G401 (cell line): ENCODE data around the gene COPG1. TPM values are rescaled to one million over a fixed set of nuclear protein-coding genes. Genes with fewer than 3 reads are reported as not detected.

ENCODE experiments used
- DNase-seq: peaks from one replicate; pipeline ENCODE4 v3.0.0-alpha.2; 2015; ENCODE audit warnings: low spot score
- in situ Hi-C: cut with HindIII; loops from 2 replicates; pipeline ENCODE4 v1.10.0; 2016; ENCODE audit warnings: low sequenced_read_pairs, mixed read lengths
- total RNA-seq: library from RNA; depleted of rRNA; stranded (reverse); fragments of >200 nt; shearing (Covaris generic); gene quantifications from 2 replicates; pipeline ENCODE4 v1.2.3, GENCODE V29; 2014

Gene COPG1
- total RNA-seq, 1 experiment from 2014 or later = 68.0 TPM

- in situ Hi-C loops = no loop called here
- no peak for DNase-seq
Measured at GRCh38 chr3:129271674-129272073, 22.3 kb downstream of the COPG1 start.

- no peak for DNase-seq
- in situ Hi-C loops = no loop called here
Measured at GRCh38 chr3:129276385-129276784, 27.0 kb downstream of the COPG1 start.

GRCh38 chr3:129277829-129278271, 28.4 kb downstream of the COPG1 start:
- in situ Hi-C loops = no loop called here

GRCh38 chr3:129278439-129278965, 29.1 kb downstream of the COPG1 start, which contains the start of gene HMCES:
HMCES (plus strand) TSS chr3:129278870; CDS start chr3:129279733, 863 bp downstream.
- DNase-seq = peak; percentile 91
- in situ Hi-C loops = no loop called here

More at GRCh38 chr3:129277829-129278271, 28.4 kb downstream of the COPG1 start:
- DNase-seq = peak; percentile 16

- in situ Hi-C loops = no loop called here
- peak; percentile 31 for DNase-seq
Measured at GRCh38 chr3:129278966-129279906, 29.8 kb downstream of the COPG1 start.

GRCh38 chr3:129280183-129280582, 30.8 kb downstream of the COPG1 start:
- in situ Hi-C loops = no loop called here
- no peak for DNase-seq

GRCh38 chr3:129281726-129282125, 32.3 kb downstream of the COPG1 start:
- in situ Hi-C loops = no loop called here
- no peak for DNase-seq

- DNase-seq = no peak
- in situ Hi-C loops = no loop called here
Measured at GRCh38 chr3:129282727-129283327, 33.4 kb downstream of the COPG1 start.

GRCh38 chr3:129286081-129286480, 36.7 kb downstream of the COPG1 start:
- in situ Hi-C loops = no loop called here
- no peak for DNase-seq

- in situ Hi-C loops = no loop called here
Measured at GRCh38 chr3:129288446-129288845, 39.0 kb downstream of the COPG1 start.

GRCh38 chr3:129289201-129289921, 40.0 kb downstream of the COPG1 start:
- in situ Hi-C loops = no loop called here
- DNase-seq = no peak

More at GRCh38 chr3:129288446-129288845, 39.0 kb downstream of the COPG1 start:
- no peak for DNase-seq

GRCh38 chr3:129291236-129291886, 42.0 kb downstream of the COPG1 start:
- in situ Hi-C loops = no loop called here
- DNase-seq = no peak

GRCh38 chr3:129295286-129295685, 45.9 kb downstream of the COPG1 start:
- in situ Hi-C loops = no loop called here
- no peak for DNase-seq

- DNase-seq = no peak
- in situ Hi-C loops = no loop called here
Measured at GRCh38 chr3:129304146-129304961, 54.9 kb downstream of the COPG1 start.

GRCh38 chr3:129304962-129305222, 55.5 kb downstream of the COPG1 start:
- in situ Hi-C loops = no loop called here

GRCh38 chr3:129305592-129306091, 56.2 kb downstream of the COPG1 start:
- in situ Hi-C loops = no loop called here
- no peak for DNase-seq

More at GRCh38 chr3:129304962-129305222, 55.5 kb downstream of the COPG1 start:
- DNase-seq = no peak

GRCh38 chr3:129308636-129309035, 59.2 kb downstream of the COPG1 start:
- in situ Hi-C loops = no loop called here
- no peak for DNase-seq
